ENCODE results near the gene CCL15. TPM values are rescaled to one million over a fixed set of nuclear protein-coding genes. Genes with fewer than 3 reads are reported as not detected.

Gene CCL15
- total and polyA plus RNA-seq, 2 of the 13 experiments (the other 11 are each of a cell fraction or from before 2014, with no cell fraction given): 29.2 to 45.9 TPM

- intact Hi-C loops (cut with micrococcal nuclease; ENCODE audit: unreplicated experiment): no loop called here
- Histone ChIP-seq H3K9ac (ENCODE audit: insufficient read depth, low read depth, low read length) (no peak overlapping the region), H3K79me2 (ENCODE audit: insufficient read depth, low read length) (no peaks in the 10 kb centered on the region), H3K36me3 (replicated peaks in 1 of 2; ENCODE audit: control insufficient read depth in 1 of 2, insufficient read depth in 2 of 2, low read length in 2 of 2) (no peaks in the 10 kb centered on the region), H3K4me2 (ENCODE audit: low read depth, low read length) (no peak overlapping the region), H4K20me1 (ENCODE audit: insufficient read depth, low read length) (no peaks in the 10 kb centered on the region), H3K27ac (ENCODE audit: extremely low read length, insufficient read depth, low read length) (no peak overlapping the region), H2AFZ (ENCODE audit: low read length) (no peak overlapping the region), H3K4me3 (replicated peaks in 1 of 3; ENCODE audit: insufficient read depth in 1 of 3, low read depth in 2 of 3, low read length in 3 of 3) (no peak overlapping the region), H3K27me3 (ENCODE audit: control insufficient read depth in 1 of 2, insufficient read depth in 2 of 2, low read length in 2 of 2) (no peaks in the 10 kb centered on the region; a peak in 1 of 5 replicates), H3K4me1 (ENCODE audit: insufficient read depth, low read length) (peaks cover 8% of the 10 kb centered on the region), H3K9me3 (ENCODE audit: low read length) (no peaks in the 10 kb centered on the region)
- ChIA-PET POLR2A (no interaction called here), CTCF (ENCODE audit: low intra/inter-chr PET ratio, low total read pairs) (no interaction called here)
- FAIRE-seq (no peak), ATAC-seq (no peak), DNase-seq (ENCODE audit: low spot score) (no peak)
- TF ChIP-seq MAFF (IDR thresholded peaks at IDR 0.05; ENCODE audit: low read depth, low read length) (0 out of 2 replicates have a peak, but pooled peaks have one; percentile 37), ZBTB8A (CRISPR knock-in tag; IDR thresholded peaks at IDR 0.05; ENCODE audit: borderline replicate concordance, low read depth) (no peak), MXD1 (CRISPR knock-in tag; IDR thresholded peaks at IDR 0.05) (no peak), SOX6 (IDR thresholded peaks at IDR 0.05) (no peak), SOX6 (CRISPR knock-in tag; IDR thresholded peaks at IDR 0.05) (no peak), ZNF790 (CRISPR knock-in tag; IDR thresholded peaks at IDR 0.05; ENCODE audit: borderline replicate concordance) (no peak), ZNF260 (CRISPR knock-in tag; IDR thresholded peaks at IDR 0.05; ENCODE audit: borderline replicate concordance, low read depth) (no peak), MXI1 (IDR thresholded peaks at IDR 0.05; ENCODE audit: borderline replicate concordance, low read depth, low read length) (no peak), BCL3 (CRISPR knock-in tag; IDR thresholded peaks at IDR 0.05) (no peak), TRIM22 (IDR thresholded peaks at IDR 0.05) (no peak), MAFK (conservative IDR thresholded peaks at IDR 0.05 in 1 of 2, IDR thresholded peaks at IDR 0.05 in 1 of 2; ENCODE audit: low read length in 2 of 2) (peak; percentile 18 to 64; a peak in 2 of 4 replicates)
- WGBS (ENCODE audit: low lambda C conversion rate): 35% methylated on average over 6 of the region's 6 CpGs
- BruUV-seq (replicated peaks): no TSS peak
- in situ Hi-C loops (cut with HindIII; ENCODE audit: extremely low pct_ligation_motif_present, low pct_unique_long_range_greater_than_20kb): loop anchor here (25.0 kb wide), 1 partner anchor 524 kb away; the partner anchor contains the start of gene ZNHIT3
Measured at GRCh38 chr17:35963663-35964062, 37.7 kb downstream of the CCL15 start.
